Renal cortex interstitium (tissue), 15 donors: ENCODE results near the gene SRSF3. TPM values are rescaled to one million over a fixed set of nuclear protein-coding genes. Genes with fewer than 3 reads are reported as not detected.

Experiments used
- DNase-seq, 11 donors: peaks; one replicate each; pipeline ENCODE4 v3.0.0-alpha.2; 2013; ENCODE audit warnings: low read depth in 9 of 11, low spot score in 4 of 11; ENCODE audit errors: extremely low read depth in 1 of 11
- long read RNA-seq, 16 experiments: transcript quantifications; one replicate each; lab custom pipeline, GENCODE V29; 2026
- polyA plus RNA-seq, 3 donors: library from polyadenylated mRNA; unstranded; fragments of 120-200 nt; gene quantifications; one replicate each; pipeline ENCODE4 v1.2.1, GENCODE V29; 2013; ENCODE audit not compliant: insufficient read length in 3 of 3

SRSF3 gene
- polyA plus RNA-seq, result 100 to 1,000 TPM; 504 to 636 (median 603) TPM
- long read RNA-seq, donor 1, full-length matches to known transcripts, result 299 of 346 reads
- long read RNA-seq, donor 1, partial matches to known transcripts, result 42 of 346 reads
- long read RNA-seq, donor 1, other reads (novel, unspliced or antisense), result 5 of 346 reads
- long read RNA-seq, donor 2, full-length matches to known transcripts, result 290 of 389 reads
- long read RNA-seq, donor 2, partial matches to known transcripts, result 86 of 389 reads
- long read RNA-seq, donor 2, other reads (novel, unspliced or antisense), result 13 of 389 reads
- long read RNA-seq, donor 3, full-length matches to known transcripts, result 472 of 622 reads
- long read RNA-seq, donor 3, partial matches to known transcripts, result 135 of 622 reads
- long read RNA-seq, donor 3, other reads (novel, unspliced or antisense), result 15 of 622 reads
- long read RNA-seq, donor 4, full-length matches to known transcripts, result 339 of 385 reads
- long read RNA-seq, donor 4, partial matches to known transcripts, result 38 of 385 reads
- long read RNA-seq, donor 4, other reads (novel, unspliced or antisense), result 8 of 385 reads
- long read RNA-seq, donor 5, result 0 reads
- long read RNA-seq, donor 6, full-length matches to known transcripts, result 415 of 530 reads
- long read RNA-seq, donor 6, partial matches to known transcripts, result 115 of 530 reads
- long read RNA-seq, donor 6, other reads (novel, unspliced or antisense), result 0 of 530 reads
- long read RNA-seq, donor 7, full-length matches to known transcripts, result 521 of 609 reads
- long read RNA-seq, donor 7, partial matches to known transcripts, result 77 of 609 reads
- long read RNA-seq, donor 7, other reads (novel, unspliced or antisense), result 11 of 609 reads
- long read RNA-seq, donor 8, result 0 reads
- long read RNA-seq, donor 9, full-length matches to known transcripts, result 343 of 366 reads
- long read RNA-seq, donor 9, partial matches to known transcripts, result 23 of 366 reads
- long read RNA-seq, donor 9, other reads (novel, unspliced or antisense), result 0 of 366 reads
- long read RNA-seq, donor 10, full-length matches to known transcripts, result 474 of 536 reads
- long read RNA-seq, donor 10, partial matches to known transcripts, result 55 of 536 reads
- long read RNA-seq, donor 10, other reads (novel, unspliced or antisense), result 7 of 536 reads
- long read RNA-seq, donor 11, full-length matches to known transcripts, result 241 of 267 reads
- long read RNA-seq, donor 11, partial matches to known transcripts, result 20 of 267 reads
- long read RNA-seq, donor 11, other reads (novel, unspliced or antisense), result 6 of 267 reads
- long read RNA-seq, donor 12, full-length matches to known transcripts, result 201 of 214 reads
- long read RNA-seq, donor 12, partial matches to known transcripts, result 13 of 214 reads
- long read RNA-seq, donor 12, other reads (novel, unspliced or antisense), result 0 of 214 reads
- long read RNA-seq, donor 13, result 0 reads
- long read RNA-seq, donor 14, full-length matches to known transcripts, result 394 of 429 reads
- long read RNA-seq, donor 14, partial matches to known transcripts, result 28 of 429 reads
- long read RNA-seq, donor 14, other reads (novel, unspliced or antisense), result 7 of 429 reads
- long read RNA-seq, donor 15, full-length matches to known transcripts, result 163 of 173 reads
- long read RNA-seq, donor 15, partial matches to known transcripts, result 10 of 173 reads
- long read RNA-seq, donor 15, other reads (novel, unspliced or antisense), result 0 of 173 reads
- long read RNA-seq, donor 16, full-length matches to known transcripts, result 894 of 1,044 reads
- long read RNA-seq, donor 16, partial matches to known transcripts, result 121 of 1,044 reads
- long read RNA-seq, donor 16, other reads (novel, unspliced or antisense), result 29 of 1,044 reads

GRCh38 chr6:36594029-36594815, at the start of gene SRSF3:
SRSF3 (plus strand) TSS chr6:36594362; CDS start chr6:36596763, 2,401 bp downstream.
- peak; percentile 92 to 98 (median 97) for DNase-seq

- no peak for DNase-seq
Measured at GRCh38 chr6:36545767-36546307, 48.3 kb upstream of the SRSF3 start.

DNA sequence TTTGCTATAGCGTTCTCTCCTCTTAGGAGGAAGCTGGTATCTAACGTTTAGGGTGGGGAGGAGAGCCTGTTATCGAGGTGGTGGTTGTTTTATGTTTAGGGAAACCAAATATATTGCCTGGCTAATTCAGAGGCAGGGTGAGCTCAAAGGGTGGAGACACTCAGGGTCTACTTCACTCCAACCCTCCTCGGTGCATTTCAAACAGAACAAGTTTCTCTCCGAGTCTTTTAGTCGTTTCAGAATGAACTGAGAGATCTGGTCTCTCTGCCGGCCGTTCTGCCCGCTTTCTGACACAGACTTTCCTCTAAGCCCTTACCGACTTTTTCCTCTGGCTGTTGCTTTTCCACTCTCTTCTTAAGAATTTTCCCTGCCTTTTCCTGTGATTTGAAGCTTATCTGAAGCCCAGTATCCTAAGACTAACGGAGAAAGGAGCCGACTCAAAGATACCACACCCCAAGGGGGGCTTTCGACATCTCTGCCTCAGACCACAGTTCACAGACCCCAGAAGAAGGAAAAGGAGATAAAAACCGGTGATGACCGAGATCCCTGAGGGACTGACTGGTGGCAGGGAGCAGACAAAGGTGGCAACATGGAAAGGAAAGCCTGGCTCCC, 47.7 kb upstream of the SRSF3 start:
- peak in 8 of 11 donors; percentile 13 to 49 (median 21) for DNase-seq

- DNase-seq, result peak; percentile 69 to 90 (median 85)
Measured at GRCh38 chr6:36546920-36547645, 47.1 kb upstream of the SRSF3 start, which contains the start of gene STK38. STK38 (minus strand) TSS chr6:36547479; CDS start chr6:36540202, 7,277 bp downstream.

- no peak for DNase-seq
Measured at GRCh38 chr6:36547646-36548400, 46.3 kb upstream of the SRSF3 start.

DNA sequence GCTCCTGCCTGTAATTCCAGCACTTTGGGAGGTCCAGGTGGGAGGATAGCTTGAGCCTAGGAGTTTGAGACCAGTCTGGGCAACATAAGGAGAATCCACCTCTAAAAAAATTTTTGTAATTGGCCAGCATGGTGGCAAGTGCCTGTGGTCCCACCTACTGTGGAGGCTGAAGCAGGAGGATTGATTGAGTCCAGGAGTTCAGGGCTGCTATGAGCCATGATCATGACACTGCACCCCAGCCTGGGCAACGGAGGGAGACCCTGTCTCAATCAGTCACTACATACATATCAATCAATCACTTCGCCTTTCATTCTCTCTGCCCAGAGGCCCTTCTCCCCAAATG, 45.8 kb upstream of the SRSF3 start:
- no peak for DNase-seq

DNA sequence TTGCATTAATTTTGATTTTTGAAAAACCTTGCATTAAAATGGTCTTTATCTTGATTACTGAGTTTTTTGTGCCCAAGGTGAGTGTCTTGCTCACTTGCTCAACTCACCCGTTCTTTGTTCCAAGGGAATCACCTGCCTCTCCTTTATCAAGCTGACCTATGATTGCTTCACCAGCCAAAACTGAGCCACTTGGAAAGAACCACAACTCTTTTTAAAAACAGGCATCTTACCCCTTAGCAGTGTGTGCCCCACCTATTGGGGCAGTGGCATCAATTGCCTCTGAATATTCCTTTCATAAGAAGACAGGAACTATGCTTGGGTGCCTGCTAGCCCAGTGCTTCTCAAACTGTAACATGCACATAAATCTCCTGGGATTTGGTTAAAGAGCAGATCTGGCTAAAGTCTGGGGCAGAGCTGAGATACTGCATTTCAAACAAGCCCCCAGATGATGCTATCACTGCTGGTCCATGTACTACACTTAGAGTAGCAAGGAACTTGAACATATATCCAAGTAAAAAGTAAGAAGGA, 43.6 kb upstream of the SRSF3 start:
- no peak for DNase-seq

GRCh38 chr6:36555750-36556252, 38.4 kb upstream of the SRSF3 start:
- DNase-seq, result no peak

GRCh38 chr6:36556281-36556680, 37.9 kb upstream of the SRSF3 start:
- DNase-seq, result no peak

DNA sequence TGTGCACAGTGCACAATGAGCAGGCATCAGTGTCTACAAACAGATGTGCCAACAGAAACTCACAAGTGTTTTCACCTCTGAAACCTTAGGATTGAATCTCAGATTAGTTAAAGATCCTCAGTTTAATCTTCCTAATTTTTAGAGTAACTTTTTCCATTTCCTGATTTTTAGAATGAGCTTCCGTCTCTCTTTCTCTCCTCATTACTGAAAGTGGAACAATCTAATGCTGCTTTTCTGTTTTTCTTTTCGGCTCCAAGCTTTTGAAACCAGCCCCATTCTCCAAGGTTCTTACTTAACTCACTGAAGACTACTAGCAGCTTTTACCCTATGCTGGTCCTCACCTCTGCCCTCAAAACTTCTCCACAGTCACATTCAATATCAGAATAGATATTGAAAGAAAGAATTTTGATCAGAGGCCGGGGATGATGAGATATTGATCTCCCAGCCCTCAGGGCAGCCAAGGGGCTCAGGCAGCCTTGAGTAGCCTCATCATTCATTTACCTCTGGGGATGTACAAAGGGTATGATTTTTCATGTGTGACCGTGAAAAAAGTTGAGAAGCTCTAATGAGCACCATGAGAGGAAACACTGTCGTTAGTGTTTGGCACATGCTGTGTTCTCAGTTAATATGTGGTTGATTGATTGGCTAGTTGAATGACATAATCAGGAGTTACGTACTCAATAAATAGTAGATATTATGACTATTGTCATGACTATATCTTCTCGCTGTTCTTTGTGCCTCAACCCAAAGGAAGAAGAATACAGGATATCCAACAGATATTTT, 35.0 kb upstream of the SRSF3 start:
- no peak for DNase-seq

- DNase-seq, result no peak
Measured at GRCh38 chr6:36560822-36561221, 33.3 kb upstream of the SRSF3 start.

GRCh38 chr6:36563237-36563927, 30.8 kb upstream of the SRSF3 start:
- DNase-seq, result no peak

- DNase-seq, result no peak
Measured at GRCh38 chr6:36563928-36564284, 30.3 kb upstream of the SRSF3 start.
